T-cell (primary cell): ENCODE results near the gene HS6ST1. TPM values are rescaled to one million over a fixed set of nuclear protein-coding genes. Genes with fewer than 3 reads are reported as not detected.

Experiments
- ATAC-seq, 4 experiments: fragments of 200-7000 bp in 3 of 4; fragments of 150-1000 bp in 1 of 4; cut with Tn5 transposase; replicated peaks in 1 of 4; 1 replicate in 3 of 4; 2 replicates in 1 of 4; pipeline ENCODE4 v1.10.0; 2021; ENCODE audit warnings: moderate library complexity in 3 of 4, mild to moderate bottlenecking in 2 of 4, moderate number of reproducible peaks in 1 of 4
- CTCF ChIA-PET, 2 donors: fragments of 300-600 bp; sonication (Branson Sonifier 250); formaldehyde crosslinking; loops; one replicate each; lab custom pipeline; 2022; ENCODE audit warnings: antibody characterized with exemption in 2 of 2; lab: Charles Lee
- POLR2A ChIA-PET, 2 donors: fragments of 300-600 bp; sonication (Branson Sonifier 250); formaldehyde crosslinking; loops; one replicate each; lab custom pipeline; 2022; ENCODE audit warnings: antibody characterized with exemption in 2 of 2; lab: Charles Lee
- DNase-seq, 35 experiments: peaks; one replicate each; pipeline versions ENCODE4 v3.0.0 to v3.0.0-alpha.2; 2013 to 2023
- H3K27ac ChIP-seq: one replicate; pipeline ENCODE4 v1.5.1; 2013; ENCODE audit warnings: low read length
- H3K27me3 ChIP-seq, 2 experiments: replicated peaks in 1 of 2; 1 replicate in 1 of 2; 2 replicates in 1 of 2; pipeline versions ENCODE4 v1.6.1 to v1.7.0; 2013; ENCODE audit warnings: low read length in 1 of 2, mixed read lengths in 1 of 2; ENCODE audit not compliant: control insufficient read depth in 2 of 2, insufficient read depth in 2 of 2; ENCODE audit errors: extremely low read depth in 1 of 2
- H3K36me3 ChIP-seq, 2 donors: 1 replicate in 1 of 2; 2 replicates in 1 of 2; pipeline versions ENCODE4 v1.6.1 to v1.7.0; 2013; ENCODE audit warnings: low read length in 1 of 2; ENCODE audit not compliant: control insufficient read depth in 2 of 2, insufficient read depth in 1 of 2; ENCODE audit errors: extremely low read depth in 1 of 2
- H3K4me1 ChIP-seq, 2 experiments: 1 replicate in 1 of 2; 2 replicates in 1 of 2; pipeline versions ENCODE4 v1.6.1 to v1.7.0; 2013; ENCODE audit warnings: low read length in 2 of 2, mixed read lengths in 1 of 2; ENCODE audit not compliant: insufficient read depth in 2 of 2, control insufficient read depth in 1 of 2; ENCODE audit errors: extremely low read depth in 1 of 2
- H3K4me3 ChIP-seq, 2 donors: 1 replicate in 1 of 2; 2 replicates in 1 of 2; pipeline versions ENCODE4 v1.5.1 to v1.7.0; 2013; ENCODE audit warnings: mild to moderate bottlenecking in 2 of 2, low read length in 1 of 2, moderate library complexity in 1 of 2; ENCODE audit not compliant: control insufficient read depth in 1 of 2; ENCODE audit errors: extremely low read depth in 1 of 2
- H3K9me3 ChIP-seq: 2 replicates; pipeline ENCODE4 v1.7.0; 2013
- H3K27ac Mint-ChIP-seq, 2 donors: one replicate each; pipeline ENCODE4 v1.8.0; 2020 to 2021; ENCODE audit warnings: mild to moderate bottlenecking in 2 of 2, mixed read lengths in 2 of 2
- H3K27me3 Mint-ChIP-seq, 2 donors: one replicate each; pipeline ENCODE4 v1.8.0; 2021 to 2022; ENCODE audit warnings: mixed read lengths in 2 of 2
- H3K36me3 Mint-ChIP-seq: one replicate; pipeline ENCODE4 v1.8.0; 2021; ENCODE audit warnings: mixed read lengths
- H3K4me1 Mint-ChIP-seq, 3 donors: one replicate each; pipeline ENCODE4 v1.8.0; 2020 to 2022; ENCODE audit warnings: mixed read lengths in 3 of 3, mild to moderate bottlenecking in 1 of 3
- H3K4me3 Mint-ChIP-seq, 3 donors: one replicate each; pipeline ENCODE4 v1.8.0; 2020 to 2022; ENCODE audit warnings: mild to moderate bottlenecking in 3 of 3, mixed read lengths in 3 of 3, moderate library complexity in 3 of 3
- H3K9me3 Mint-ChIP-seq, 3 donors: one replicate each; pipeline ENCODE4 v1.8.0; 2020 to 2022; ENCODE audit warnings: mixed read lengths in 3 of 3
- WGBS: methylation state at CpG from one replicate; pipeline ENCODE4 v1.1.5; 2013; ENCODE audit warnings: missing lambda C conversion rate; ENCODE audit not compliant: insufficient coverage; 5-methylcytosine and 5-hydroxymethylcytosine counted together
- total RNA-seq, 35 experiments: library from RNA in 6 of 35; stranded (reverse) in 6 of 35; fragments of 120-200 nt in 1 of 35; gene quantifications; one replicate each; pipeline versions ENCODE4 v1.2.1 to v1.2.4 and lab custom pipeline; 2013 to 2026

The HS6ST1 gene
- total RNA-seq, 5 donors from 2014 or later (not counting 1 experiment from before 2014, with no cell fraction given), result 7.6 to 15.6 (median 15.4) TPM

DNA sequence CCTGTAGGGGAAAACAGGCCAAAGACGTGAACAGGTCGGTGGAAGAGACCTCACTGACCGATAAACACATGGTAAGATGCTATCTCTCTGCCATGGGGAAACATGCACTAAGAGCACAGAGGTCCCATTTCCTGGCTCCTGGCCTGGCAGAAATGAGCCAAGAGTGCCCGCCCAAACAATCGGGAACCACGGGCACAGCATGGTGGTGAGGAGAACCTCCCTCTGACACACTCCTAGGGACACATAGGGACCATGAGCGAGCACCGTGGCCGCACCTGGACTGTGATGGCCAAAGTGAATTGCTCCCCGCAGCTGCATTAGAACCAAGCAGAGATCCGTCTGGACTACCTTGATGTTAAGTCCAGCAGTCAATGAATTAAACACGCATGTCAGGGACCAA, 11.1 kb downstream of the HS6ST1 start:
- H3K4me3 ChIP-seq, result no peak overlapping the region
- peaks cover 0 to 3% of the 10 kb centered on the region in 2 experiments for H3K4me1 ChIP-seq
- H3K27me3 ChIP-seq, result no peaks in the 10 kb centered on the region
- CTCF ChIA-PET, result no interaction called here
- peaks cover 4% of the 10 kb centered on the region for H3K36me3 Mint-ChIP-seq
- no peaks in the 10 kb centered on the region for H3K9me3 ChIP-seq
- ATAC-seq (no peak), DNase-seq (no peak)
- POLR2A ChIA-PET, result no interaction called here
- H3K27me3 Mint-ChIP-seq, result no peaks in the 10 kb centered on the region
- H3K9me3 Mint-ChIP-seq, result no peaks in the 10 kb centered on the region
- no peak overlapping the region for H3K4me3 Mint-ChIP-seq
- H3K36me3 ChIP-seq, result no peaks in the 10 kb centered on the region
- WGBS, result 94% methylated on average over 12 of the region's 12 CpGs
- H3K27ac ChIP-seq, result no peak overlapping the region
- H3K4me1 Mint-ChIP-seq, result peaks cover 7 to 19% (median 16%) of the 10 kb centered on the region in 3 donors
- H3K27ac Mint-ChIP-seq, result no peak overlapping the region

DNA sequence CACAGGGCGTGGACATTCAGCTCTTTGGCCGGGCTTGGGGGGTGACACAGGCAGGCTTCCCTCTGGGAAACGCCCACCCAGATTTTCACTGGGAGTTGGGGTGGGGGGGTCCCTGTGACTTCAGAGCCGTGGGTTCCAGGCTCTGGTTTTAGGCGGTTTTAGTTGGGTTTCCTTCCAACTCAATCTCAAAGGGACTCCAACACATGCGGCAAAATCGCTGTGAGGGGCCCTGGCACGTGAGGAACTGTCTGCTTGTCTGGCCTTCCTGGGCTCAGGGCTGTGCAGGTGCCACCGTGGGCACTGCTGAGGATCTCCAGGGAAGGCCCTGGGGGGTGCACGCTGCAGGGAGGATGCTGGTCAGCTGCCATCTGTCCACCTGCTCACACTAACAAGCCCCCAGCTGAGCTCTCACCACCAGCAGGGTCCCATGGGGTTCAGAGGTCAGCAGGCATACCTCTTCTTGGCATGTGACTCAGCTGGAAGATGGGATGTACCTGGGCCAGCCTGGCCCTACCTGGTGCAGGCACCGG, 11.7 kb downstream of the HS6ST1 start:
- Histone ChIP-seq H3K27ac (no peak overlapping the region), H3K36me3 (no peaks in the 10 kb centered on the region), H3K9me3 (no peaks in the 10 kb centered on the region), H3K27me3 (no peaks in the 10 kb centered on the region), H3K4me3 (no peak overlapping the region), H3K4me1 (peaks cover 0 to 3% of the 10 kb centered on the region in 2 experiments)
- ATAC-seq (no peak), DNase-seq (no peak)
- Mint-ChIP-seq H3K27ac (no peak overlapping the region), H3K4me3 (no peak overlapping the region), H3K27me3 (no peaks in the 10 kb centered on the region), H3K9me3 (no peaks in the 10 kb centered on the region), H3K36me3 (peaks cover 4% of the 10 kb centered on the region), H3K4me1 (peaks cover 7 to 15% (median 15%) of the 10 kb centered on the region in 3 donors)
- ChIA-PET POLR2A (no interaction called here), CTCF (no interaction called here)
- WGBS, result 79% methylated on average over 9 of the region's 11 CpGs

DNA sequence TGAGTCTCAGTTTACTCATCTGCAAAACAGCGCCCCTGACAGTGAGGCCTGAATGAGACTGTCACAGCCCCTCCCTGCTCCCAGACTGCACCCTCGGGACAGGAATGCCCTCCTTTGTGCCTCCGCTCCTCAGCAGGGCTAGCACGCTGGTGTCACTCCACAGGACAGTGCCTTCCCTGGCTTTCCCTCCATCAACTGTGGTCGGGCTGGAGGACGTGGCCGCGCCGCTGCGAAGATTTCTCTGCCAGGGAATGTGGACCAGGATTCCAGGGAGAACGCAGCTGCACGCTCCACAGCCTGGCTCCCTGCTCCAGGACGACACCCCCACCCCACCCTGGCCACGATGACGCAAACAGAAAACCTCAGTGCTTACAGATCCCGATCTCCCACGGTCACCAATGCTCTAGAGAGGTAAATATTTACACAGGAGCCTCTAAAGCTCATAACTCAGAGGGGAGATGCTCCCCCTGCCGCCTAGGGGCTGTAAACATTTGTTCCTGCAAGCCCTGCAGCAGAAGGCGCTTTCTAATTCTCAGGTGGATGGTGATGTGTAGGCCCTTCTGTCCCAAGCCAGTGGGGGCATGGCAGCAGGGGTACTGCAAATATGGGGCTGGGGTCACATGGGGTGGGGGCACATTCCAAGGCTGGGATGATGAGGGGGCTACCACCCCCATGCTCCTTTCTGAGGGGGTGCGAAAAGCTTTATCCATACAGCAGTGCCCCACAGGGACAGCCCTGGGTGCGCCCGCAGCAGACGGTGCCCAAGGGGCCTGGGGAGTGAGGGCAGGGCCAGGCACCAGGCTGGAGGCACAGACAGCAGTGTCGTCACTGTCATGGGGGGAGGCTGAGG, 12.4 kb downstream of the HS6ST1 start:
- POLR2A ChIA-PET, result no interaction called here
- Mint-ChIP-seq H3K4me3 (no peak overlapping the region), H3K27ac (no peak overlapping the region), H3K27me3 (no peaks in the 10 kb centered on the region), H3K36me3 (peaks cover 4% of the 10 kb centered on the region), H3K9me3 (no peaks in the 10 kb centered on the region), H3K4me1 (peaks cover 7 to 15% (median 15%) of the 10 kb centered on the region in 3 donors)
- DNase-seq (no peak), ATAC-seq (no peak)
- CTCF ChIA-PET, result no interaction called here
- no peaks in the 10 kb centered on the region for H3K9me3 ChIP-seq
- H3K27me3 ChIP-seq, result no peaks in the 10 kb centered on the region
- WGBS, result 91% methylated on average over 12 of the region's 24 CpGs
- no peak overlapping the region for H3K4me3 ChIP-seq
- H3K36me3 ChIP-seq, result no peaks in the 10 kb centered on the region
- peaks cover 0 to 3% of the 10 kb centered on the region in 2 experiments for H3K4me1 ChIP-seq
- H3K27ac ChIP-seq, result no peak overlapping the region

DNA sequence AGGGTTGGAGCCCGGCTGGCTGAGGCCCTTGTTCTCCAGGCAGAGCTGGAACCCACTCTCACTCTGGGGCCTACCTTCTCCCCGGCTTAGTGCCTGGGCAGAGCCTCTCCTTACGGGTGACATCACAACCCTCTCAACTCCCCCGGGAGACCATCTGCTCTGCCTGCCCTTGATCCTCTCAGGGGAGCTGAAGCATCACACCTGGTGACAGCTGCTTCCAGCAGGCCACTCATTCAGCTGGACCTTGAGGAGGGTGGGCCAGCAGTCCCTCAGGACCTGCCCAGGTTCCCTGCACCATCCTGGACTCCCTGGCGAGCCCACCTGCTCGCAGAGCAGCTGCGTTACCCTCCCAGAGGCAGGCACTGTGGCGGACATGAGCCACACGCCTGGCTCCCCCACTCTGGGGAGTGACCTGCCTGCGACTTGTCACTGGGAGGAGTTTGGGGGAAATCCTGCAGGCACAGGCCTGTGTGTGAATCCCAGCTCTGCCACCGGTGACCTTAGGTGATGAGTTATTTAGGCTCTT, 13.1 kb downstream of the HS6ST1 start:
- H3K36me3 Mint-ChIP-seq, result peaks cover 4% of the 10 kb centered on the region
- no peak overlapping the region for H3K27ac Mint-ChIP-seq
- peaks cover 7 to 15% (median 10%) of the 10 kb centered on the region in 3 donors for H3K4me1 Mint-ChIP-seq
- no peaks in the 10 kb centered on the region for H3K27me3 Mint-ChIP-seq
- no peak overlapping the region for H3K4me3 Mint-ChIP-seq
- CTCF ChIA-PET, result no interaction called here
- Histone ChIP-seq H3K27me3 (no peaks in the 10 kb centered on the region), H3K9me3 (no peaks in the 10 kb centered on the region), H3K4me1 (peaks cover 0 to 3% of the 10 kb centered on the region in 2 experiments), H3K36me3 (no peaks in the 10 kb centered on the region), H3K4me3 (no peak overlapping the region), H3K27ac (no peak overlapping the region)
- ATAC-seq (no peak), DNase-seq (no peak)
- 82% methylated on average over 3 of the region's 11 CpGs for WGBS
- POLR2A ChIA-PET, result no interaction called here
- H3K9me3 Mint-ChIP-seq, result no peaks in the 10 kb centered on the region

DNA sequence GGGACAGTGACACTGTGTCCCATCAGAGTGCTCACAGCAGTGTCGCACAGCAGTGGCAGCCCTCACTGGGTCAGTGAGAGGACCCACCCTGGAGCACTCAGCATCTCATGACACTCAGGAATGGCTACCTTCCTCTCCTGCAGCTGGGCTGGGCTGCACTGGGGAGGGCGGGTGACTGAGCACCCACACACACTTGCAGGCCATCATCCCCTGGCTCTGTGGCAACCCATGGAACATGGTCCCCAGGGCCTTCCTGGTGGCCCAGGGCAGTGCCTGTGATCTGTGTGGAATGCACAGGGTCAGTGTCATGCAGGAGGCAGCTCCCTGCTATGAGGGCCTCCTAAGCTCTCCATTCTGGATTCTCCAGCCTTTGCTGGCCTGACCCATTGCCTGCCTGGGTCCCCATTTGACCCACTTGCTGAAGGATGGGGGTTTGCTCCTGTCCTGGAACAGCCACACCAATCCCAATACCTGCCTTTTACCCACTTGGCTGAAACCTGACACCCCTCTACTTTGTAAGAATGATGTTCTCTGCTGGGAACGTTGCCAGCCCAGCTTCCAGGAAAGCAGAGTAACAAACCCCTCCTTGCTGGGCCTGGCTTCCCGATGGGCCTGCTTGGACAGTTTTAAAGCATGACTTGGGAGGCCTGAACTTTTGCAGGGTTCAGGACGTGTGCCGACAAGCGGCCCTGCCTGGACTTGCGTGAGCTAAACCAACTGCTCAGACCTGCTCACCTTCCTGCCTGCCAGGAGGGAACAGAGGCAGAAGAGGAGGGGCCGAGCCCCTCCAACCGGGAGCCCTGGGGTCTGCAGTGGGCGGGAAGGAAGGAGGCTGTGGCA, 13.7 kb downstream of the HS6ST1 start:
- no peak for ATAC-seq
- no peak overlapping the region for H3K27ac Mint-ChIP-seq
- H3K36me3 ChIP-seq, result no peaks in the 10 kb centered on the region
- no peaks in the 10 kb centered on the region for H3K27me3 ChIP-seq
- no peak overlapping the region for H3K4me3 Mint-ChIP-seq
- no peak for DNase-seq
- no peaks in the 10 kb centered on the region for H3K9me3 Mint-ChIP-seq
- H3K4me1 ChIP-seq, result peaks cover 0 to 3% of the 10 kb centered on the region in 2 experiments
- H3K4me1 Mint-ChIP-seq, result peaks cover 7 to 14% (median 10%) of the 10 kb centered on the region in 3 donors
- no peak overlapping the region for H3K4me3 ChIP-seq
- CTCF ChIA-PET, result no interaction called here
- 83% methylated on average over 8 of the region's 11 CpGs for WGBS
- H3K9me3 ChIP-seq, result no peaks in the 10 kb centered on the region
- POLR2A ChIA-PET, result no interaction called here
- no peak overlapping the region for H3K27ac ChIP-seq
- peaks cover 4% of the 10 kb centered on the region for H3K36me3 Mint-ChIP-seq
- no peaks in the 10 kb centered on the region for H3K27me3 Mint-ChIP-seq

DNA sequence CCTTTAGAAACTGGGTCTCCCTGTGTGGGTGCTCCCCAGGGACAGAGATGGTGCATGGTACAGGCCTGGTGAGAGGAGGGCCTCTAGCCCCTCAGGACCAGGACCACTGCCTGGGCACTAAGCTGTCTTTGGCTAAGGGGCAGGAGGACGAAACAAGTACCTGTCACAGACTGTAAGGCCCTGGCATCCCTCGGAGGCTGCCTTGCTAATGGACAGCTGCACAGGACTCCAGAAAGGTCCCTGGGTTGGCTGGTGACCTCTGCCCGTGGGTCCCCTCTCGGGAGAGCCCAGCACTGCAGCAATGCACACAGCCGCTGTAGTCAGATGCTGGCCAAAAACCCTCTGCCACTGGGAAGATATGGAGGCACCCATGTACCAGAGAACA, 14.3 kb downstream of the HS6ST1 start:
- Histone ChIP-seq H3K27ac (no peak overlapping the region), H3K27me3 (no peaks in the 10 kb centered on the region), H3K4me3 (no peak overlapping the region), H3K9me3 (no peaks in the 10 kb centered on the region), H3K36me3 (no peaks in the 10 kb centered on the region), H3K4me1 (no peaks in the 10 kb centered on the region)
- Mint-ChIP-seq H3K27me3 (no peaks in the 10 kb centered on the region), H3K4me1 (peaks cover 7 to 9% (median 8%) of the 10 kb centered on the region in 3 donors), H3K4me3 (no peak overlapping the region), H3K36me3 (peaks cover 4% of the 10 kb centered on the region), H3K27ac (no peak overlapping the region), H3K9me3 (no peaks in the 10 kb centered on the region)
- DNase-seq (no peak), ATAC-seq (no peak)
- CTCF ChIA-PET, result no interaction called here
- WGBS, result 92% methylated on average over 5 of the region's 5 CpGs
- POLR2A ChIA-PET, result no interaction called here
